Thyroid gland (tissue), 4 donors: ENCODE measurements around the gene LPP. TPM values are rescaled to one million over a fixed set of nuclear protein-coding genes. Genes with fewer than 3 reads are reported as not detected.

Source experiments
- DNase-seq, 2 donors: peaks; one replicate each; pipeline ENCODE4 v3.0.0-alpha.2; 2019
- H3K27ac ChIP-seq, 3 donors: fragments of 200-600 bp; sonication (generic); 1 replicate in 2 of 3; 2 replicates in 1 of 3; pipeline ENCODE4 v1.5.1; 2016 to 2019; ENCODE audit warnings: mild to moderate bottlenecking in 1 of 3, moderate library complexity in 1 of 3
- H3K27me3 ChIP-seq: fragments of 200-600 bp; sonication (generic); one replicate; pipeline ENCODE4 v1.5.1; 2019
- H3K36me3 ChIP-seq, 2 donors: fragments of 200-600 bp; sonication (generic); one replicate each; pipeline ENCODE4 v1.5.1; 2016 to 2019
- H3K4me1 ChIP-seq, 2 donors: fragments of 200-600 bp; sonication (generic); one replicate each; pipeline ENCODE4 v1.5.1; 2017 to 2019
- H3K4me3 ChIP-seq, 3 donors: fragments of 200-600 bp; sonication (generic); replicated peaks in 1 of 3; 1 replicate in 2 of 3; 2 replicates in 1 of 3; pipeline ENCODE4 v1.5.1; 2016; ENCODE audit warnings: mild to moderate bottlenecking in 1 of 3
- H3K9me3 ChIP-seq: fragments of 200-600 bp; sonication (generic); one replicate; pipeline ENCODE4 v1.5.1; 2017
- CTCF ChIP-seq, 6 experiments: fragments of 200-600 bp in 3 of 6; fragments of 450-650 bp in 3 of 6; sonication (generic) in 3 of 6; IDR thresholded peaks; one replicate each; pipeline ENCODE4 v1.5.1; 2016 to 2019; ENCODE audit warnings: antibody characterized with exemption in 6 of 6, mild to moderate bottlenecking in 2 of 6, inconsistent platforms in 1 of 6, moderate library complexity in 1 of 6
- POLR2A ChIP-seq, 2 donors: fragments of 450-650 bp; IDR thresholded peaks; one replicate each; pipeline ENCODE4 v1.6.1; 2017; ENCODE audit warnings: antibody characterized with exemption in 2 of 2, mild to moderate bottlenecking in 2 of 2, moderate library complexity in 1 of 2
- WGBS, 2 donors: methylation state at CpG; one replicate each; pipeline ENCODE4 v1.1.5; 2017; 5-methylcytosine and 5-hydroxymethylcytosine counted together
- intact Hi-C: fragments of 100-400 bp; cut with DNase I; formaldehyde crosslinking; loops from one replicate; pipeline ENCODE4 v1.15.1; 2023
- total RNA-seq, 4 donors: library from RNA; depleted of rRNA; stranded (reverse); fragments of >200 nt; gene quantifications; one replicate each; pipeline ENCODE4 v1.2.3, GENCODE V29; 2016

Gene LPP
- total RNA-seq, 4 donors from 2014 or later, result 79.0 to 141 (median 82.8) TPM

DNA sequence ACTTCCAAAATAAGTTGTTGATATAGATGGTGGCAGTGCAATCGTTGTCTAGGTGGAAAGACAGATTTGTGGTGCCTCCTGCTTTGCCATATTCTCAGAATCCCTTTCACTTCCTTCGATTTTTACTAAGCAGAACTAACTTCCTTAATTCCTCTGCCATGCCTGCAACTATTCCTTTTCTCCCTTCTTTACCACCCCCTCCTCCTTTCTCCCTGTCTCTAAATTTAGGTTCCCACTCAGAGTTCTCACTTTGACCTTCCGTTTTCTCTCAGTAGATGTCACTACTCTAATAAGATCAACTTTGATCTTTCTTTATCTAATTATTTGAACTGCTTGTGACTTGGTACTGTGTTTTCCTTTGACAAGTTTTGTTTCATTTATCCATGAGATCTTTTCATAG, 351.2 kb downstream of the LPP start:
- intact Hi-C loops, result no loop called here

DNA sequence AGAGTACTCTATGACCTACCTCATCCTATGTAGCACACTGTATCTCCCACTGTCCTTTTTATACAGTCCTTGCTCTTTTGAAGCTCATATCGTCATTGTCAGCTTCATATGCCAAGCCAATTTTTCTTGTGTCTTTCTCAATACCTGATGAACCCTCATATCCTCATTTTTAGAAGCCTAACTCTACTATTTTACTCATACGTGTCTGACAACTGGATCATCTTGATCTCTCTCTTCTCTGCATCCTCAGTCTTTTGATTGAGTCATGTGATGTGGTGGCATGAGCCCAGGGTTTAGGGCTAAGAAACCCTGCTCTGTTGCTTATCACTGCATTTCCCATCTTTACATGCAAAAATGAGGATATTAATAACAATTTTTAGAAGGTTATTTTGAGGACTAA, 352.0 kb downstream of the LPP start:
- no peaks in the 10 kb centered on the region for H3K36me3 ChIP-seq
- no peak overlapping the region for H3K4me3 ChIP-seq
- no peak overlapping the region for H3K27ac ChIP-seq
- no peak for TF ChIP-seq CTCF (IDR thresholded peaks at IDR 0.05)
- TF ChIP-seq POLR2A (IDR thresholded peaks at IDR 0.05), result no peak
- no peak for DNase-seq
- no peaks in the 10 kb centered on the region for H3K9me3 ChIP-seq
- H3K4me1 ChIP-seq, result no peaks in the 10 kb centered on the region
- no peaks in the 10 kb centered on the region for H3K27me3 ChIP-seq
- 91 to 94% methylated on average over 2 of the region's 2 CpGs for WGBS, 2 donors
- intact Hi-C loops, result no loop called here

More for the DNA sequence above, 351.2 kb downstream of the LPP start:
- no peak for TF ChIP-seq CTCF (IDR thresholded peaks at IDR 0.05)
- TF ChIP-seq POLR2A (IDR thresholded peaks at IDR 0.05), result no peak
- no peak for DNase-seq
- no peak overlapping the region for H3K4me3 ChIP-seq
- WGBS, 2 donors, result 58 to 64% methylated on average over 3 of the region's 3 CpGs
- H3K9me3 ChIP-seq, result no peaks in the 10 kb centered on the region
- H3K27ac ChIP-seq, result no peak overlapping the region
- no peaks in the 10 kb centered on the region for H3K36me3 ChIP-seq
- no peaks in the 10 kb centered on the region for H3K4me1 ChIP-seq
- H3K27me3 ChIP-seq, result no peaks in the 10 kb centered on the region

DNA sequence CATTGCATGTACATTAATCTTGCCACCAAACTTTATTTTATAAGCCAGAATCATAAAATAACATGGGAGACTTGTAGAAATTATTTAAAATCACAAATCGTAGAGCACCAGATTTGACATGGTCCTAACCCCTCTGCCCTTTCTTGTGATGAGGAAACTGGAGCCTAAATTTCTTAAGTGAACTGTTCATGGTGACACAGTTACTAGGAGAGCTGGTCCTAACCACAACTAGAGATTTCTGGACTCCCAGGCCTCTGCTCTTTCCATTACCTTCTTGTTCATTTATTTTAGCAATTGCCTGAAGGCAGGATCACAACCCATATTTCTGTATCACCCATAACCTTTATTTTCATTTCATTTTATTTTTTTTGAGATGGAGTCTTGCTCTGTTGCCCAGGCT, 352.5 kb downstream of the LPP start:
- Histone ChIP-seq H3K27ac (no peak overlapping the region), H3K36me3 (no peaks in the 10 kb centered on the region), H3K4me1 (no peaks in the 10 kb centered on the region), H3K27me3 (no peaks in the 10 kb centered on the region), H3K9me3 (no peaks in the 10 kb centered on the region), H3K4me3 (no peak overlapping the region)
- intact Hi-C loops, result no loop called here
- DNase-seq, result no peak
- TF ChIP-seq CTCF (IDR thresholded peaks at IDR 0.05) (no peak), POLR2A (IDR thresholded peaks at IDR 0.05) (no peak)
- 86 to 96% methylated on average over 1 of the region's 1 CpG for WGBS, 2 donors

DNA sequence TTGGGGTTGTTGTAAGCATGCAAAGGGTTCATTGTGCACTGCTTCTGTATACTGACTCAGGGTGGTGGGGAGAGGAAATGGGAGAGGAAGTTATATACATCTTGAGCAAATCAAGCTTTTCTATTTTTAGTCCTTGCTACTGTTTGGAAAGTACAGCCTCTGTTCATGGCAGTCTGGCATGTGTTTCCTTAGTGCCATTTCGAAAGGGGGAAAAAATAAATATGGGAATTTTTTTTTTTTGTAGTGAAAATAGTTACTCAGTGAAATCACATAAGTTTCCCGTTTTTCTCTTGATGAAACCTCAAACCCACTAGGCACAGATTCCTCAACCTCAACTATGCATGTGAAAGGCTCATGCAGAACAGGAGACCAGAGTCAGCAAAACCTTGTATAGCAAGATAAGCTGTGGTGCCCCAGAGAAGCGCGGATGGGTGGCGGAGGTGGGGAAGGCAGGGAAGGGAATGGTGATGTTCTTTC, 353.3 kb downstream of the LPP start:
- no peak overlapping the region for H3K4me3 ChIP-seq
- no peak for TF ChIP-seq POLR2A (IDR thresholded peaks at IDR 0.05)
- TF ChIP-seq CTCF (IDR thresholded peaks at IDR 0.05), result no peak
- H3K36me3 ChIP-seq, result no peaks in the 10 kb centered on the region
- 64 to 72% methylated on average over 5 of the region's 5 CpGs for WGBS, 2 donors
- H3K27me3 ChIP-seq, result no peaks in the 10 kb centered on the region
- H3K27ac ChIP-seq, result no peak overlapping the region
- DNase-seq, result no peak
- intact Hi-C loops, result no loop called here
- H3K4me1 ChIP-seq, result no peaks in the 10 kb centered on the region
- no peaks in the 10 kb centered on the region for H3K9me3 ChIP-seq

DNA sequence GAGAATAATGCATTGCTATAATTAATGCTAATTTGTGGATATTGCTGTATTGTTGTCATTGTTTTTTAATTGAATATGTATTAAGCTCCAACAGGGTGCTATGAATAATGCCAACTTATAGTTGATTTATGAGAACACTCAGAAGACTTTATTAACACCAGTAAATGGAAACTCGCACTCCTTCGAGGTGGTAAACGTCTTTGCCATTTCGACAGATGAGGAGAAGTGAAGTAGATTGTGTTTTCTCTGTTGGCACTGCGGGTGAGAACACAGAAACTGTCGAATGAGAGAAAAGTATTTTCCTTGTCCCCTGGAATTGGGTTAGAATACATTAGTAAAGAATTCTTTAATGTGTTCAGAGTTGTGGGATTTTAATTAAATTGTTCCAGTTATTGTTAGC, 354.5 kb downstream of the LPP start:
- no peaks in the 10 kb centered on the region for H3K4me1 ChIP-seq
- 94 to 95% methylated on average over 6 of the region's 6 CpGs for WGBS, 2 donors
- TF ChIP-seq CTCF (IDR thresholded peaks at IDR 0.05), result no peak
- TF ChIP-seq POLR2A (IDR thresholded peaks at IDR 0.05), result no peak
- intact Hi-C loops, result no loop called here
- H3K27me3 ChIP-seq, result no peaks in the 10 kb centered on the region
- H3K4me3 ChIP-seq, result no peak overlapping the region
- no peaks in the 10 kb centered on the region for H3K9me3 ChIP-seq
- no peak overlapping the region for H3K27ac ChIP-seq
- no peaks in the 10 kb centered on the region for H3K36me3 ChIP-seq
- DNase-seq, result no peak
